HG03575 (cell line): Measurements from ENCODE around the gene THSD1.
"Not testable (repeated sequence)": the region's sequence is repeated elsewhere in the genome, so short reads cannot be mapped to it uniquely, and the experiment has no call there.

Experiments used
- ATAC-seq: cut with Tn5 transposase; IDR thresholded peaks from one replicate; pipeline ENCODE4 v1.9.1; 2021; ENCODE audit not compliant: unreplicated experiment, insufficient number of reproducible peaks, low FRiP score; ENCODE audit errors: extremely low read depth

The THSD1 gene

GRCh38 chr13:52412128-52412527, 6.2 kb upstream of the THSD1 start:
- ATAC-seq, result no peak

GRCh38 chr13:52411629-52412028, 5.7 kb upstream of the THSD1 start:
- ATAC-seq, result peak; percentile 75

GRCh38 chr13:52408071-52408658, 2.2 kb upstream of the THSD1 start:
- not testable (repeated sequence) for ATAC-seq

- not testable (repeated sequence) for ATAC-seq
Observed at GRCh38 chr13:52407436-52407835, 1.5 kb upstream of the THSD1 start.

- no peak for ATAC-seq
Observed at GRCh38 chr13:52406629-52407028, 657 bp upstream of the THSD1 start.

GRCh38 chr13:52405369-52405766, 604 bp downstream of the THSD1 start:
- ATAC-seq, result no peak

- no peak for ATAC-seq
Observed at GRCh38 chr13:52399708-52400107, 6.3 kb downstream of the THSD1 start.

- ATAC-seq, result no peak
Observed at GRCh38 chr13:52399046-52399445, 6.9 kb downstream of the THSD1 start.

- ATAC-seq, result no peak
Observed at GRCh38 chr13:52395704-52396103, 10.3 kb downstream of the THSD1 start.

GRCh38 chr13:52394586-52394985, 11.4 kb downstream of the THSD1 start:
- ATAC-seq, result no peak

- ATAC-seq, result no peak
Observed at GRCh38 chr13:52393572-52394357, 12.2 kb downstream of the THSD1 start.

GRCh38 chr13:52387721-52388120, 18.3 kb downstream of the THSD1 start:
- no peak for ATAC-seq

GRCh38 chr13:52385870-52386269, 20.1 kb downstream of the THSD1 start:
- ATAC-seq, result no peak

GRCh38 chr13:52383366-52383765, 22.6 kb downstream of the THSD1 start:
- ATAC-seq, result no peak

- no peak for ATAC-seq
Observed at GRCh38 chr13:52378312-52378711, 27.7 kb downstream of the THSD1 start.

- ATAC-seq, result no peak
Observed at GRCh38 chr13:52377898-52378297, 28.1 kb downstream of the THSD1 start.

GRCh38 chr13:52374873-52375411, 31.0 kb downstream of the THSD1 start:
- no peak for ATAC-seq

GRCh38 chr13:52374389-52374788, 31.6 kb downstream of the THSD1 start:
- ATAC-seq, result no peak

- not testable (repeated sequence) for ATAC-seq
Observed at GRCh38 chr13:52373277-52373676, 32.7 kb downstream of the THSD1 start.

- ATAC-seq, result no peak
Observed at GRCh38 chr13:52371736-52372247, 34.2 kb downstream of the THSD1 start.
